Neuron (in vitro differentiated cells): Measurements from ENCODE around the gene PPP1R9A.
"Not testable (repeated sequence)": the region's sequence is repeated elsewhere in the genome, so short reads cannot be mapped to it uniquely, and the experiment has no call there.

Experiments
- H2AFZ ChIP-seq: one replicate; pipeline ENCODE4 v1.6.1; 2013; ENCODE audit warnings: low read depth, mild to moderate bottlenecking, inconsistent platforms, low read length, moderate library complexity
- H3K27me3 ChIP-seq: one replicate; pipeline ENCODE4 v1.6.1; 2013; ENCODE audit warnings: low read length; ENCODE audit not compliant: insufficient read depth
- H3K36me3 ChIP-seq: one replicate; pipeline ENCODE4 v1.6.1; 2013; ENCODE audit warnings: low read length; ENCODE audit not compliant: insufficient read depth
- H3K4me1 ChIP-seq: one replicate; pipeline ENCODE4 v1.6.1; 2013; ENCODE audit warnings: low read length; ENCODE audit not compliant: insufficient read depth
- H3K4me3 ChIP-seq: 2 replicates; pipeline ENCODE4 v1.5.1; 2013; ENCODE audit warnings: mild to moderate bottlenecking, low read length, moderate library complexity
- H3K9me3 ChIP-seq: one replicate; pipeline ENCODE4 v1.6.1; 2013; ENCODE audit warnings: low read length

Gene PPP1R9A

DNA sequence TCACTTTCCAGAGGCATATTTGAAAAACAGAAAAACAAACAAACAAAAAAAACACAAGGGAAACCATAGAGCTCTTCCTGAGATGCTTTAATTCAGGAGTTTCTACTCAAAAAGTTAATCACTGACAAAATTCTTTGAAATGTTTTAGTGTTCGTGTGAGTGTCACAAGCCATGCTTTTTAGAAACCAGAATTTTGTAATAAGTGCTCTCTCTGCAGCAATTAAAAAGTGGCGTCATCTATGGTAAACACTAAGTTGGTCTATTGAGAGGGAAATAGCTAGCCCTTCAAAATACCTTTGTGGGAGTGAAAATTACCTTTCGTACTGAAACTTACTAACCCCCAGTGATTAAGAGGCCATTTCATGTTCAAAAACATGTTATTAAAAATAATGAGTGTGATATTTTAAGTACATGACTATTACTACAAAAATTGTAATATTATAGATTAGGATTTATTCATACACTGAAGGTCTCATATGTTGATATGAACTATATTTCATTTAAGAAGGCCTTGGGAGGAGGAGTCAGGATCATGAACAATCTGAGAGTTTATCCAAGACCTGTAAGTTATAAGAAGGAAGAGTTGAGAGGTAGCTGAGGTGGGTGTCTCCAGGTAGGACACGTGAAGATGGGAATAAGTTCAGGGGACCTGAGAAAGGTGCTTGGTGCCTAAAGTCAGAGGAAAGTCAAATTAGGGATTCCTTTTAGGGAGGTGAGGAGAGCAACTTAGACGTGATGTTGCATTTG lies 94.6 kb downstream of the PPP1R9A start:
- Histone ChIP-seq H2AFZ (no peak overlapping the region), H3K27me3 (no peaks in the 10 kb centered on the region), H3K4me3 (no peak overlapping the region), H3K36me3 (no peaks in the 10 kb centered on the region), H3K4me1 (no peaks in the 10 kb centered on the region), H3K9me3 (no peaks in the 10 kb centered on the region)

DNA sequence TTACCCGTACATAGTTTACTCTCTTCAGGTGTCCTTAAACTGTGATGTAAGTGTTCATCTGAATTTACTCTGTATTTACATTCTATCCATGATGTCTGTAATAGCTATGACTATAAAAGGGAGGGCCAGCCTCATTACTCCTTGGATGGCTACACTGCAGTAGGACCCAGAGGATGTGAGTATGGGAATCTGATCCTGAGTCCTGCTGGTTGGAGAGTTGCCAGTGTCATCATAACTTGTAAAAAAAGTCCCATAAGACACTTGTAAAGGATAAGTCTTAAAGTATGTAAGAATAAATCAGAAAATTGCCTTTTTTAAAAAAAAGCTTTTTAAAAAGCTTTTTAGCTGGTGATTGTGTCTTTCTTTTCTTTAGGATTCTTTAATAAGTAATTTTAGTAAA lies 95.4 kb downstream of the PPP1R9A start:
- Histone ChIP-seq H3K4me3 (no peak overlapping the region), H3K4me1 (no peaks in the 10 kb centered on the region), H3K36me3 (no peaks in the 10 kb centered on the region), H2AFZ (no peak overlapping the region), H3K9me3 (no peaks in the 10 kb centered on the region), H3K27me3 (no peaks in the 10 kb centered on the region)

DNA sequence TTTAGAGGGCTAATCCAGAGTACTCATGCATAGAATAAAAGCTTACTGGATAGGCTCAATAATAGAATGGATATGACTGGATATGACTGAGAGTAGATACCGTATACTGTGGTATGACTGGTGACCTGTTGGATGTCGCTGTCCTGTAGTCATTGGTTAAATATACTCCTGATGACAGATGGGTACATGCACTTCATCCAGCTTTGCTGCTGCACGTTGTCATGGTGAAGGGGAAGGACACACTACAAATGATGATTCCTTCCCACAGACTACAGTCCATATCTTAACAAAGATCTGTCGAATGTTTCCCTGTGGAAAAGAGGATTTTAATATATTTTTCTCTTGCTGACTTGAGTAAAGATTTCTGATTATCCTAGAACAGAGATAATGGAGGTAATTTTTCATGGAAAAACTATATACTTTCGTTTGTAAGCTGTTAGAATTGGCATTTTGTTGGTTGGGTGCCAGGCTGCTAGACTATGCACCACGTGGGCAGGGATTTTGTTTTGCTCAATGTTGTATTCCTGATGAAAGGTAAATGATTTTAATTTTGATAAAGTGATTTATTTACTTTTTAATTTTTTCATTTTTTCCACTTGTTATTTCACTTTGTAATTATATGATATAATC lies 97.3 kb downstream of the PPP1R9A start:
- H3K4me3 ChIP-seq, result no peak overlapping the region
- no peaks in the 10 kb centered on the region for H3K36me3 ChIP-seq
- H2AFZ ChIP-seq, result no peak overlapping the region
- H3K9me3 ChIP-seq, result no peaks in the 10 kb centered on the region
- H3K27me3 ChIP-seq, result no peaks in the 10 kb centered on the region
- no peaks in the 10 kb centered on the region for H3K4me1 ChIP-seq

GRCh38 chr7:95006010-95006409 lies 98.6 kb downstream of the PPP1R9A start:
- no peaks in the 10 kb centered on the region for H3K9me3 ChIP-seq
- no peaks in the 10 kb centered on the region for H3K27me3 ChIP-seq
- no peaks in the 10 kb centered on the region for H3K36me3 ChIP-seq
- H2AFZ ChIP-seq, result no peak overlapping the region
- H3K4me3 ChIP-seq, result no peak overlapping the region
- H3K4me1 ChIP-seq, result no peaks in the 10 kb centered on the region

DNA sequence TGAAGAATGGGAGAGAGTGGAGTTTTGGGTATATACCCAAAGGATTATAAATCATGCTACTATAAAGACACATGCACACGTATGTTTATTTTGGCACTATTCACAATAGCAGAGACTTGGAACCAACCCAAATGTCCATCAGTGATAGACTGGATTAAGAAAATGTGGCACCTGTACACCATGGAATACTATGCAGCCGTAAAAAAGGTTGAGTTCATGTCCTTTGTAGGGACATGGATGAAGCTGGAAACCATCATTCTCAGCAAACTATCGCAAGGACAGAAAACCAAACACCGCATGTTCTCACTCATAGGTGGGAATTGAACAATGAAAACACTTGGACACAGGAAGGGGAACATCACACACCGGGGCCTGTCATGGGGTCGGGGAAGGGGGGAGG lies 101.4 kb downstream of the PPP1R9A start:
- not testable (repeated sequence) for H3K36me3 ChIP-seq, H2AFZ ChIP-seq, H3K4me1 ChIP-seq, H3K4me3 ChIP-seq, H3K9me3 ChIP-seq, H3K27me3 ChIP-seq

GRCh38 chr7:95011146-95011928 lies 103.9 kb downstream of the PPP1R9A start:
- Histone ChIP-seq H3K27me3 (no peaks in the 10 kb centered on the region), H3K9me3 (no peaks in the 10 kb centered on the region), H3K36me3 (no peaks in the 10 kb centered on the region), H2AFZ (no peak overlapping the region), H3K4me1 (no peaks in the 10 kb centered on the region), H3K4me3 (no peak overlapping the region)

DNA sequence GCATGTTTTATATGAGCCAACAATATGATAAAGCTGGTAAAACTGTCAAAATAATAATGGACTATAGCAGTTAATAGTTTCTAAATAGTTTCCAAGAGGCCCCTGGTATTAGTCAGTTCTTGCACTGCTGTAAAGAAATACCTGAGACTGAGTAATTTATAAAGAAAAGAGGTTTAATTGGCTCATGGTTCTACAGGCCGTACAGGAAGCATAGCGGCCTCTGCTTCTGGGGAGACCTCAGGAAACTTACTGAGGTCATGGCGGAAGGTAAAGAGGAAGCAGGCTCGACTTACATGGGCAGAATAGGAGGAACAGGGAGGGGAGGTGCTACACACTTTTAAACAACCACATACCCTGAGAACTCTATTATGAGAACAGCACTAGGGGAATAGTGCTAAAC lies 104.6 kb downstream of the PPP1R9A start:
- H3K36me3 ChIP-seq, result no peaks in the 10 kb centered on the region

DNA sequence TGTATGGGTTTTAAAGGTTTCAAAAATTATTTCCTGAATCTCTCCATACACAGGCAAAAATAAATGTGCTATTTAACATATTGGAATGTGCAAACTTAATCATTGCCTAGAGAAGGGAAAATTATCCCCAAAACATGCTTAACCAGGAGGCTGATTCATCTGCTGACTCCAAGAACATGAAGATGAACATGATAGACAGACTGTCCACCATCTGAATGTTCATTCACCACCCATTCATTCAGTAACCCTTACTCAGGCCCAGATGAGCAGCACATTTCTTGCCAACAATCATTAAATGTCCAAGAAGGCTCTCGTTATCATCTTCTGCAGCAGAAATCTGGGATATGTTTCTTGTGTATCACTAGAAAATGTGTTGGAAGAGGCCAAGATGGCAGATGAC lies 110.6 kb downstream of the PPP1R9A start:
- Histone ChIP-seq H3K36me3 (no peaks in the 10 kb centered on the region), H2AFZ (no peak overlapping the region), H3K27me3 (no peaks in the 10 kb centered on the region), H3K4me1 (no peaks in the 10 kb centered on the region), H3K9me3 (no peaks in the 10 kb centered on the region), H3K4me3 (no peak overlapping the region)

More for the DNA sequence above, 104.6 kb downstream of the PPP1R9A start:
- H3K27me3 ChIP-seq, result no peaks in the 10 kb centered on the region
- H3K4me1 ChIP-seq, result no peaks in the 10 kb centered on the region
- H2AFZ ChIP-seq, result no peak overlapping the region
- H3K9me3 ChIP-seq, result no peaks in the 10 kb centered on the region
- H3K4me3 ChIP-seq, result no peak overlapping the region

DNA sequence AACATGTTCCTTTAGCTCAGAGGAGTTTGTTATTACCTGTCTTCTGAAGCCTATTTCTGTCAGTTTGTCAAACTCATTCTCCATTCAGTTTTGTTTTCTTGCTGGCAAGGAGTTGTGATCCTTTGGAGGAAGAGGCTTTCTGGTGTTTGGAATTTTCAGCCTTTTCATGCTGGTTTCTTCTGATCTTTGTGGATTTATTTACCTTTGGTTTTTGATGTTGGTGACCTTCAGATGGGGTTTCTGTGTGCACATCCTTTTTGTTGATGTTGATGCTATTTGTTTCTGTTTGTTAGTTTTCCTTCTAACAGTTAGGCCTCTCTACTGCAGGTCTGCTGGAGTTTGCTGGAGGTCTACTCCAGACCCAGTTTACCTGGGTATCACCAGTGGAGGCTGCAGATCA lies 118.6 kb downstream of the PPP1R9A start:
- Histone ChIP-seq H3K36me3 (no peaks in the 10 kb centered on the region), H2AFZ (no peak overlapping the region), H3K4me3 (no peak overlapping the region), H3K27me3 (no peaks in the 10 kb centered on the region), H3K9me3 (no peaks in the 10 kb centered on the region), H3K4me1 (no peaks in the 10 kb centered on the region)

DNA sequence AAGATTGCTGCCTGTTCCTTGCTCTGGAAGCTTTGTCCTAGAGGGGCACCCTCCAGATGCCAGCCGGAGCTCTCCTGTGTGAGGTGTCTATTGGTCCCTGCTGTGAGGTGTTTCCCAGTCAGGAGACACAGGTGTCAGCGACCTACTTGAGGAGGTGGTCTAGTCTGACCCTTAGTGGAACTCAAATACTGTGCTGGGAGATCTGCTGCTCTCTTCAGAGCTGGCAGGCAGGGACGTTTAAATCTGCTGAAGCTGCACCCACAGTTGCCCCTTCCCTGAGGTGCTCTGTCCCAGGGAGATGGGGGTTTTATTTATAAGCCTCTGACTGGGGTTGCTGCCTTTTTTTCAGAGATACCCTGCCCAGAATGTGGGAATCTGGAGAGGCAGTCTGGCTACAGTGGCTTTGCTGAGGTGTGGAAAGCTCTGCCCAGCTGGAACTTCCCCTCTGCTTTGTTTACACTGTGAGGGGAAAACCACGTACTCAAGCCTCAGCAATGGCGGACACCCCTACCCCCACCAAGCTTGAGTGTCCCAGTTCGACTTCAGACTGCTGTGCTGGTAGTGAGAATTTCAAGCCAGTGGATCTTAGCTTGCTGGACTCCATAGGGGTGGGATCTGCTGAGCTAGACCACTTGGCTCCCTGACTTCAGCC lies 119.2 kb downstream of the PPP1R9A start:
- H3K9me3 ChIP-seq, result no peaks in the 10 kb centered on the region
- no peak overlapping the region for H3K4me3 ChIP-seq
- no peaks in the 10 kb centered on the region for H3K27me3 ChIP-seq
- H2AFZ ChIP-seq, result no peak overlapping the region
- no peaks in the 10 kb centered on the region for H3K4me1 ChIP-seq
- H3K36me3 ChIP-seq, result no peaks in the 10 kb centered on the region

GRCh38 chr7:95027234-95027872 lies 120.0 kb downstream of the PPP1R9A start:
- Histone ChIP-seq H3K9me3 (no peaks in the 10 kb centered on the region), H3K27me3 (no peaks in the 10 kb centered on the region), H3K4me1 (no peaks in the 10 kb centered on the region), H3K36me3 (no peaks in the 10 kb centered on the region), H2AFZ (no peak overlapping the region), H3K4me3 (no peak overlapping the region)

DNA sequence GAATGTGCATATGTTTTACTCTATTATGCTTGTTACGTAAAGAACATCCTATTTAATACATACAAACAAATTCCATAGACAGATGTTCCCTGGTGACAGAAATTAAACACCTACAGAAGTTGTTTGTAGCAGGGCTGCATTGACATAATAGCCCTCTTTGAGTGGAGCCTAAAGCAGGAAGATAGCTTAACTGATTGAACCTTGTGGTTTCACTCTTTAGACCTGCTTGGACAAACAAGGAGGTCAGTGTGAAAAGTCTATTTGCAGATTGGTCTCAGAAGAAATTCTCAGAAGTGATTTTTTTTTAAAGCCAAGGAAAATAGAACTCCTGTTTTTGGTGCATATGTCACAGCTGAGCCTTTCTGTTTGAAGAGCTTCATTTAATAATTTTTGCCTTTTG lies 121.3 kb downstream of the PPP1R9A start:
- H3K4me3 ChIP-seq, result no peak overlapping the region
- H3K4me1 ChIP-seq, result no peaks in the 10 kb centered on the region
- H2AFZ ChIP-seq, result no peak overlapping the region
- H3K27me3 ChIP-seq, result no peaks in the 10 kb centered on the region
- H3K9me3 ChIP-seq, result no peaks in the 10 kb centered on the region
- no peaks in the 10 kb centered on the region for H3K36me3 ChIP-seq

DNA sequence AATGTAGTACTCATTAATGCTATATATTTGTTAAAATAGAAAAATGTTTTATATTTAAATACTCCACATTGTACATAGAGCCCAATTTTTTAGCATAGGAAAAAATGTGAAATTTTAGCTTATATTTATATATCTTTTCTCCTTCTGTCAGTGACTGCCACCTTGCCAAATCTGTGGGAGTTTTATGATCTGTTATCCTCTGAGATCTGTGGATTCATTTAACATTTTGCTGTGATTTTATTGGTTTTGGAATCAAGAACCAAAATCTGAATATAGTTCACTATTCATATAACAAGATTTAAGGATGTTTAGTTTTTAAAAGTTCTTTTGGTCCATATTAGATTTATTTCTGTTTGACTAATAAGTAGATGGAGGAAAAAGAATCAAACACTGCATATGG lies 127.9 kb downstream of the PPP1R9A start:
- Histone ChIP-seq H3K4me1 (no peaks in the 10 kb centered on the region), H3K4me3 (no peak overlapping the region), H2AFZ (no peak overlapping the region), H3K27me3 (no peaks in the 10 kb centered on the region), H3K36me3 (no peaks in the 10 kb centered on the region), H3K9me3 (no peaks in the 10 kb centered on the region)
